AML-193 (cell line): ENCODE data around the gene MAT2B.
"Not testable (repeated sequence)": the region's sequence is repeated elsewhere in the genome, so short reads cannot be mapped to it uniquely, and the experiment has no call there.

Experiments used
- DNase-seq, 2 experiments: peaks; one replicate each; lab custom pipeline; 2025; lab: John Stamatoyannopoulos, UW

MAT2B gene

DNA sequence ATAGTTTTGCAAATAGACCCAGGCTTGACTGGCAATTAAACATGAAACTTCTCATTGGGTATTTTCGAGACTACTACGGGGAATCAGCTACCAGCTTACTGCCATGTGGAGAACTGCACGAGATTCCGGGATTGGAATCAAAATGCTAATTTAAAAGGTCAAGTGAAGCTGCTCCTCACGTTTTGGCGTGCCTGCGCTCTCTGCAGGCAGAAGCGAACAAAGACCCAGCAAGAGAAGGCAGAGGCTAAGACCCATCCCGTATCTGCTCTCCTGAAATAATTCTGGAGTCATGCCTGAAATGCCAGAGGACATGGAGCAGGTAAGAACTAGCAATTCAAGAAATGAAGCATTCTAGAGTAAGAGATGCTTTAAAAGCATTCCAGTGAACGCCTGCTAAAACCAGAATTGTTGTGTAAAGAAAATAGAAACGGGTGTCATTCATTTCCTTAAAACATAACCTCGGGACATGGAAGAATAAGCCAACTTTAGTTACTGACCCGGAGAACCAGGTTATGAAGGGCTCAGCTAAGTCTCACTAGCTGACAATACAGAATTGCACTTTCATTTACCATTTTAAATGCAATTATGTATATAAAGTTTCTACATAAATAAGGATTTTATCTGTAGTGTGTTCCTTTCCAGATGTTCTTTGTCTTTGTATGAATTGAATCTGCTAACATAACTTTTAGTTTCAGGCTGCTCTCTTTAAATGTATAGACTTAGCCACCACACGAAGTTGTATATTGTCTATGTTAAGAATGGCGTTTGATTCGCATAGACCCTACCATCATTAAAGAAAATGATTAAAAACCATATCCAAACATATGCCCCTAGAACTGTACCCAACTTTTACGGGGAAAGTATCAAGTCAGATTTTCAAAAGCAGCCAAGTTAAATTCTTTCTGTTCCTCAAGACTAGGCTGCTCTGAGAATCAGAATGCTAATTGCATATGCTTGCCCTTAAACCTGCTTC lies 2.0 kb upstream of the MAT2B start:
- peak; percentile 66 to 77 for DNase-seq

GRCh38 chr5:163504079-163504931 lies 1.1 kb upstream of the MAT2B start:
- peak; percentile 37 to 38 for DNase-seq

DNA sequence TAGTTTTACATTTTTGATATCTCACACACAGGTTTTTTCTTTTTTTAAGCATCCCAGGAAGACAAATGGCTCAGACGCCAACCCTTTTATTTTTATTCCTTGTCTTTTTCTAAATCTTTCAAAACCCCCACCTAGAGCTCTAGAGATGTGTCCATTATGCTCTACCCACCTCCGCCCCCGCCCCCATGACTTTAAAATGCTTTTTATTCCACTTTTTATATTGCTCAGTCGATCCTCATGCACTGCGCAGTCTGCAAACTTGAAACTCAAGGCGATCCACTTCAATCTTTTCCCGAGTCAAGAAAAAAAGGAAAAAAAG lies 411 bp upstream of the MAT2B start:
- no peak for DNase-seq

DNA sequence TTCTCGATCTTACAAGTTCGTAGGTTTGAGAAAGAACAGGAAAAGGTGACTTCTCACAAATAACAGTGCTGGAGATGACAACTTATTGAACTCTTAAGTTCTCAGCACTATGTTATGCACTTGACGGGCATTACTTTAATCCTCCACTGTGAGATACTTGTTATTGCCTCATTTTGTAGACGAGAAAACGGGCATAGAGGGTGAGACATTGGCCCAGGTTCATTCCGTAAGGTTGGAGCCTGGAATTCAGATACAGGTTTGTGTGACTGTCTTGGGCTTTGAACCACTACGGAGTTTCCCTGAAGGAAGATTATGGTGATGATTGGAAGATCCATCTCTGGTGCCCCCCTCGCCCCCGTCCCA lies 657 bp downstream of the MAT2B start:
- DNase-seq, result no peak

DNA sequence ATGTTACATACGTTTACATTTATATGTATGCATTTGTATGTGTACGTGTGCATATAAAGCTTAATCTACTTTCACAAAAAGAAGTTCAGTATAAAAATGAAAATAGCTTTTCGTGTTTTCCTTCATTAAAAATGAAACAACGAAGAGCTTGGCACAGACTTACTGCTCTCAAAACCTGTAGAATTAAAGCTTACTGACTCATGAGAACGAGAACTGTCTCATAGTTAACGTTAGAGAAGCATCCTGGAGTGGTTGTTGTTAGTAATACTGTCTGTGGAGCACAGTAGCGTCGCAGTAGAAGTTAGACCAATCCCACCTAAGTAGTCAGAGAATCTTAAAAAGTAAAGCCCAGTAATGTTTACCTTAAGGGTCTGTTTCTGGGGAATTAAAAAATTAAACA lies 1.3 kb downstream of the MAT2B start:
- DNase-seq, result peak; percentile 16 to 37

DNA sequence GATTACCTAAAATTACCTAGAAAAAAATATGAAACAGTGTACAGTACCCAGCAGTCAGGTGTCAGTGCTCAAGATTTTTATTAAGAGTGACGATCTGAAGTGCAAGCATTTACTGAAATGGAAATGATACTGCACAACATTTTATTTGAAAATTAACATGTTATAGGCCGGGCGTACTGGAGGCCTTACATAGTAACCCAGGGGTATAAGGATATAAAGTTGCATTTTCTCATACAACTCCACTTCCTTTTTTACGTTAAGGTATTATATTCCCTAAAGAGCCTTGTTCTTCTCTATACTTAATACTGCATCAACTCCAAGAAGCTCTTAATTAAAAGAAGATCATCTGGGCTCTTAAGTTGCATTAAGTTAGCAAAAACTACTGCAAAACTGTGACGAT lies 3.3 kb downstream of the MAT2B start:
- DNase-seq, result peak in 1 of 2 experiments; percentile 24

GRCh38 chr5:163509291-163509951 lies 4.0 kb downstream of the MAT2B start:
- DNase-seq, result no peak

- DNase-seq, result no peak
These were observed 7.1 kb downstream of the MAT2B start for GRCh38 chr5:163512526-163512925.

DNA sequence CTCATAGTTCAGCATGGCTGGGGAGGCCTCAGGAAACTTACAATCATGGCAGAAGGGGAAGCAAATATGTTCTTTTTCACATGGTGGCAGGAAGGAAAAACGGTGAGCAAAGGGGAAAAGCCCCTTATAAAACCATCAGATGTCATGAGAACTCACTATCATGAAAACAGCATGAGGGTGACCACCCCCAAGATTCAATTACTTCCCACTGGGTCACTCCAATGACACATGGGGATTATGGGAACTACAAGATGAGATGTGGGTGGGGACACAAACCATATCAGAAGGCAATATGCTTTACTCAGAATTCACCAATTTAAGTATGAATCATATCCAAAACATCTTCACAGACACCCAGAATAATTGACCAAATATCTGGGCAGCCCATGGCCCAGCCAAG lies 19.7 kb downstream of the MAT2B start:
- no peak for DNase-seq

GRCh38 chr5:163529698-163530097 lies 24.3 kb downstream of the MAT2B start:
- no peak for DNase-seq

DNA sequence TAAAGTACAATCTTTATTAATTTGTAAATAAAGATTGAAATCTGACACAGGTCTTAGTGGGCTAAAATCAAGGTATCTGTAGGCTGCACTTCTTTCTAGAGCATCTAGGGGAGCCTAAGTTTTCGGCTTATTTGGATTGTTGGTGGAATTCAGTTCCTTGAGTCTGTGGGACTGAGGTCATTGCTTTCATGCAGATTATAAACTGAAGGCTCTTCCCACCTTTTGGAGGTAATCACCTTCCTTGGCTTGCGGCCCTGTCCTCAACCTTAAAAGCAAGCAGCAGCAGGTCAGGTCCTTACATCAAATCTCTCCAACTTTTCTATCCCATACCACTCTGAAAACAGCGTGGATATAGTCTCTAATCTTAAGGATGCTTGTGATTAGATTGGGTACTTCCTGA lies 25.9 kb downstream of the MAT2B start:
- no peak for DNase-seq

- DNase-seq, result no peak
These were observed 27.0 kb downstream of the MAT2B start for GRCh38 chr5:163532171-163533084.

GRCh38 chr5:163533223-163533622 lies 27.8 kb downstream of the MAT2B start:
- no peak for DNase-seq

DNA sequence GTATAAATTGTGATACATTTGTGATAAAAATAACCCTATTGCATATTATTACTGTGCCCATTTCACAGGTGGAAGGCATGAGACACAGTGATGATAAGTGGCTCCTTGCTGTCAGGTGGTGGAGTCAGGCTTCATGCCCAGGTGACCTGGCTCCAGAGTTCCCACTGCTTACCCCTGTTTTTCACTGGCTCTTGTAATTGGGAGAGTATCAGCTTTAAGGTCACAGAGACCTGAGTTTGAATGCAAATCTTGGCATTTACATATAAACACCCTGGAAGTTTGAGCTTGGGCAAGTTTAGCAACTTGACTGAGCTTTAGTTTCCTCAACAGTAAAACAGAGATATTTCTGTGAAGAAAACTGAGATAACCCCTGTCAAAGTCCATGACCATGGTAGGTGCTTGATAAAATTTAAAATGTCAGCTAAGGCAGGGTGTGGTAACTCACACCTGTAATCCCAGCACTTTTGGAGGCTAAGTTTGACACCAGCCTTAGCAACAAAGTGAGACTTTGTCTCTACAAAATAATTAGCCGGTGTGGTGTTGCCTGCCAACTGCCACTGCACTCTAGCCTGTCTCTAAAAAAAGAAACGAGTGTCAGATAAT lies 29.2 kb downstream of the MAT2B start:
- no peak for DNase-seq

DNA sequence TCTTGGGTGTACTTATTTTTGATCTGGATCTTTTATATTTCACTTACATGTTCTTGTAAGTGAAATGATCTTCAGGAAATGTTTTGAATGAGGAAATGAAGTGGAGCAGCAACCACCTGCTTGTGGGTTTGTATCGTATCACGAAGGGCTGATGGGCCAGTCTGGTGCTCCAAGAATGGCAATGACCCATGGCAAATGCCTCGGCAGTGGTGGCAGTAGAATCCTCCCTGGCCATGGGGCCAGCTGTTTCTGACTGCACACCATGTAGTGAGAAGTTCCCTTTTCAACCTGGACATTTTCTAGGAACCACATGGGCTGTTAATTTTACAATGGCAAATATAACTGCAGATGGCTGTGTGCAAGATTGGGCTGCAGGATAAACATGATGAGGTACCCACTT lies 29.9 kb downstream of the MAT2B start:
- no peak for DNase-seq

DNA sequence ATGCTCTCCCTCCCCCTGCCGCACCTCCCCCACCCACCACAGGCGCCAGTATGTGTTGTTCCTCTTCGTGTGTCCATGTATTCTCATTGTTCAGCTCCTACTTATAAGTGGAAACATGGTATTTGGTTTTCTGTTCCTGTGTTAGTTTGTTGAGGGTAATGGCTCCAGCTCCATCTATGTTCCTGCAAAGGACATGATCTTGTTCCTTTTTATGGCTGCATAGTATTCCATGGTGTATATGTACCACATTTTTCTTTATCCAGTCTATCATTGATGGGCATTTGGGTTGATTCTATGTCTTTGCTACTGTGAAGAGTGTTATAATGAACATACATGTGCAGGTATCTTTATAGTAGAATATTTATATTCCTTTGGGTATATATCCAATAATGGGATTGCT lies 31.0 kb downstream of the MAT2B start:
- DNase-seq, result not testable (repeated sequence)

DNA sequence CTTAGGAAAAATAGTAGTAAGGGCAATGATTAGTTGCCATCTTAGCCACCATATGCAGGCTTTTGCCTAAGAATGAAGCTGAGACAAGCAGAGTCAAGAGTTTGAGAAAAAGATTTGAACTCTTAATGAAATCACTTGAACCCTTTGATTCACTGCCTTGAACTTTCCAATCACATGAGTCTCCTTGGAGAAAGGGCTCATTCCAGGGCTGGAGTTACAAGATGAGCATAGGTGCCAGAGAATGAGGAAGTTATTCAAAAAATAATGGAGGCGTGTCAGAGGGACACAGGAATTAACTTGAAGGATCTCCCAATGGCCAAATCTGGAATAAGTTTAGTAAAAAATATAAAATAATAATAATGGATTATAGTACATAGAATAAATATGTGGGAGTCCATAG lies 35.3 kb downstream of the MAT2B start:
- DNase-seq, result no peak

DNA sequence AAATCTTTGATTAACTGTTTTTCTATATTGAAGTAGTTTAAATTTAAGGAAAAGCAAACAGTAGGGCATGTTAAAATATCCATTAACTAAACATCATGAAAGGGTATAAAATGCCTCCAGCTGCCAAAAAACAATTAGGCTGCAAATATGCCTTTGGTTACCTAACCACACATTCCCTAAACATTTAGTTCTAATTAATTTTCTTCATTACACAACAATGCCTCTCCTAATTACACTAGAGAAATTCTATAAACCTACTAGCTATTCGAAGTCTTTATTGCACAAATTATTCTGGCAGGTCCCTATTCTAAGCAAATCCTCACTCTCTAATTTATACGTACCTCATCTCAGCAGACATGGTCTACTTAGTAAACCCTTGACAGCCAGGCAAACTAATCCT lies 37.4 kb downstream of the MAT2B start:
- DNase-seq, result no peak

GRCh38 chr5:163544041-163544440 lies 38.6 kb downstream of the MAT2B start:
- DNase-seq, result no peak

GRCh38 chr5:163544836-163545235 lies 39.4 kb downstream of the MAT2B start:
- DNase-seq, result no peak

DNA sequence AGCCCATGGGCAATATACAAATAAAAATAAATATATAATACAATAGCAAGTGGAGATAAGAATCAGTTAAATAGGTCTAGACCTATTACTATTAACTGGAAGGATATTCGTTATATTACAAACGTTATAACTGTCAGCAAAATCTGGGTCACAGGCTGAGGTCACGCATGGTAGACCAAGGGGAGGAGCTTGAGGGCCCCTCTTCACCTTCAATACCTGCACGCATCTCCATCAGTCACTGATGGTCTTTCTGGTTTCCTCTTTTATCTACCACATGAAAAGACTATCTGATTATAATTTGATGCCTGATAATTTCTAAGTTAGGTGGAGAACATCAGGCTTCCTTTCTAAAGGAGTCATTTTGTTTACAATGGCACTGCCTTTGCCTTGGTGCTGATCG lies 43.2 kb downstream of the MAT2B start:
- no peak for DNase-seq
